ENCODE measurements around the gene TMEM178B. TPM values are rescaled to one million over a fixed set of nuclear protein-coding genes. Genes with fewer than 3 reads are reported as not detected.

Gene TMEM178B
- total RNA-seq, 1 experiment from 2014 or later: not detected

GRCh38 chr7:141042222-141043193, 31.4 kb upstream of the TMEM178B start:
- peak overlapping the region; percentile 28; the same call in 1 of the 2 replicates for H2AFZ ChIP-seq
- no TSS peak for BruUV-seq (replicated peaks)
- POLR2A ChIA-PET (ENCODE audit: unreplicated experiment): no interaction called here
- H3F3A ChIP-seq (ENCODE audit: insufficient read depth, low read depth): no peaks in the 10 kb centered on the region
- peak in 1 of 2 experiments; percentile 70 for DNase-seq
- H3K9me2 ChIP-seq (ENCODE audit: insufficient read depth): no peaks in the 10 kb centered on the region
- peaks cover 21% of the 10 kb centered on the region for H3K27me3 ChIP-seq (ENCODE audit: insufficient read depth, low read depth)
- H3K4me2 ChIP-seq: peak overlapping the region; percentile 4; the same call in 1 of the 2 replicates
- H3K9me3 ChIP-seq (ENCODE audit: insufficient read depth, low read depth): no peaks in the 10 kb centered on the region
- no peaks in the 10 kb centered on the region for H3K36me3 ChIP-seq (ENCODE audit: low read depth)
- CTCF ChIA-PET: interaction anchor here (0.6 kb wide), 1 partner anchor 11 kb away, joined by 5 read pairs; no protein-coding TSS in a partner anchor
- H3K79me2 ChIP-seq (ENCODE audit: low read depth): no peaks in the 10 kb centered on the region
- intact Hi-C loops (cut with micrococcal nuclease; ENCODE audit: unreplicated experiment): no loop called here
- H3K4me3 ChIP-seq: no peak overlapping the region
- H4K20me1 ChIP-seq (ENCODE audit: insufficient read depth): no peaks in the 10 kb centered on the region
- TF ChIP-seq, protein P1, sequence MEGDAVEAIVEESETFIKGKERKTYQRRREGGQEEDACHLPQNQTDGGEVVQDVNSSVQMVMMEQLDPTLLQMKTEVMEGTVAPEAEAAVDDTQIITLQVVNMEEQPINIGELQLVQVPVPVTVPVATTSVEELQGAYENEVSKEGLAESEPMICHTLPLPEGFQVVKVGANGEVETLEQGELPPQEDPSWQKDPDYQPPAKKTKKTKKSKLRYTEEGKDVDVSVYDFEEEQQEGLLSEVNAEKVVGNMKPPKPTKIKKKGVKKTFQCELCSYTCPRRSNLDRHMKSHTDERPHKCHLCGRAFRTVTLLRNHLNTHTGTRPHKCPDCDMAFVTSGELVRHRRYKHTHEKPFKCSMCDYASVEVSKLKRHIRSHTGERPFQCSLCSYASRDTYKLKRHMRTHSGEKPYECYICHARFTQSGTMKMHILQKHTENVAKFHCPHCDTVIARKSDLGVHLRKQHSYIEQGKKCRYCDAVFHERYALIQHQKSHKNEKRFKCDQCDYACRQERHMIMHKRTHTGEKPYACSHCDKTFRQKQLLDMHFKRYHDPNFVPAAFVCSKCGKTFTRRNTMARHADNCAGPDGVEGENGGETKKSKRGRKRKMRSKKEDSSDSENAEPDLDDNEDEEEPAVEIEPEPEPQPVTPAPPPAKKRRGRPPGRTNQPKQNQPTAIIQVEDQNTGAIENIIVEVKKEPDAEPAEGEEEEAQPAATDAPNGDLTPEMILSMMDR (conservative IDR thresholded peaks at IDR 0.05): no peak
- no peak for TF ChIP-seq EZH2 (IDR thresholded peaks at IDR 0.05; ENCODE audit: low read depth)
- no peak overlapping the region for H3K27ac ChIP-seq
- 0 out of 2 replicates have a peak, but pooled peaks cover 7% of the 10 kb centered on the region for H3K4me1 ChIP-seq (replicated peaks; ENCODE audit: insufficient read depth)

- CTCF ChIA-PET: no interaction called here
- intact Hi-C loops (cut with micrococcal nuclease; ENCODE audit: unreplicated experiment): no loop called here
These were observed 30.2 kb upstream of the TMEM178B start for GRCh38 chr7:141043616-141044015.

GRCh38 chr7:141045126-141045841, 28.6 kb upstream of the TMEM178B start:
- Histone ChIP-seq H3K36me3 (ENCODE audit: low read depth) (no peaks in the 10 kb centered on the region), H3K9me3 (ENCODE audit: insufficient read depth, low read depth) (no peaks in the 10 kb centered on the region), H3K4me1 (replicated peaks; ENCODE audit: insufficient read depth) (0 out of 2 replicates have a peak, but pooled peaks cover 7% of the 10 kb centered on the region), H3F3A (ENCODE audit: insufficient read depth, low read depth) (no peaks in the 10 kb centered on the region), H2AFZ (no peak overlapping the region), H3K27ac (no peak overlapping the region), H3K9me2 (ENCODE audit: insufficient read depth) (no peaks in the 10 kb centered on the region), H3K27me3 (ENCODE audit: insufficient read depth, low read depth) (peaks cover 25% of the 10 kb centered on the region), H3K4me2 (no peak overlapping the region), H4K20me1 (ENCODE audit: insufficient read depth) (no peaks in the 10 kb centered on the region), H3K4me3 (no peak overlapping the region), H3K79me2 (ENCODE audit: low read depth) (no peaks in the 10 kb centered on the region)
- no peak for TF ChIP-seq EZH2 (IDR thresholded peaks at IDR 0.05; ENCODE audit: low read depth)
- TF ChIP-seq, protein P1 (conservative IDR thresholded peaks at IDR 0.05): no peak
- no TSS peak for BruUV-seq (replicated peaks)
- no peak for DNase-seq
- ChIA-PET POLR2A (ENCODE audit: unreplicated experiment) (no interaction called here), CTCF (no interaction called here)
- intact Hi-C loops (cut with micrococcal nuclease; ENCODE audit: unreplicated experiment): no loop called here

More at GRCh38 chr7:141043616-141044015, 30.2 kb upstream of the TMEM178B start:
- POLR2A ChIA-PET (ENCODE audit: unreplicated experiment): no interaction called here
- no peak overlapping the region for H3K4me2 ChIP-seq
- H3K27me3 ChIP-seq (ENCODE audit: insufficient read depth, low read depth): peaks cover 21% of the 10 kb centered on the region
- DNase-seq: no peak
- no peak overlapping the region for H3K4me3 ChIP-seq
- TF ChIP-seq, protein P1 (conservative IDR thresholded peaks at IDR 0.05): no peak
- no peak for TF ChIP-seq EZH2 (IDR thresholded peaks at IDR 0.05; ENCODE audit: low read depth)
- no peaks in the 10 kb centered on the region for H4K20me1 ChIP-seq (ENCODE audit: insufficient read depth)
- H3K36me3 ChIP-seq (ENCODE audit: low read depth): no peaks in the 10 kb centered on the region
- H3K4me1 ChIP-seq (replicated peaks; ENCODE audit: insufficient read depth): 0 out of 2 replicates have a peak, but pooled peaks cover 7% of the 10 kb centered on the region
- H3K9me3 ChIP-seq (ENCODE audit: insufficient read depth, low read depth): no peaks in the 10 kb centered on the region
- no peak overlapping the region for H3K27ac ChIP-seq
- no TSS peak for BruUV-seq (replicated peaks)
- no peak overlapping the region for H2AFZ ChIP-seq
- no peaks in the 10 kb centered on the region for H3K79me2 ChIP-seq (ENCODE audit: low read depth)
- H3K9me2 ChIP-seq (ENCODE audit: insufficient read depth): no peaks in the 10 kb centered on the region
- no peaks in the 10 kb centered on the region for H3F3A ChIP-seq (ENCODE audit: insufficient read depth, low read depth)

All from PC-9 (cell line).